HEK293 (cell line): Measurements from ENCODE around the gene FAM83E.

Experiments used
- AEBP2 ChIP-seq: fragments of 450-650 bp; formaldehyde crosslinking; IDR thresholded peaks from 2 replicates; pipeline ENCODE4 v1.5.1; 2016; ENCODE audit warnings: missing biosample characterization, missing genetic modification characterization, borderline replicate concordance
- GLI4 ChIP-seq: fragments of 450-650 bp; formaldehyde crosslinking; IDR thresholded peaks from 2 replicates; pipeline ENCODE4 v1.5.1; 2016; ENCODE audit warnings: missing biosample characterization, missing genetic modification characterization
- GLIS1 ChIP-seq: fragments of 450-650 bp; formaldehyde crosslinking; IDR thresholded peaks from 2 replicates; pipeline ENCODE4 v1.5.1; 2016; ENCODE audit warnings: missing biosample characterization, missing genetic modification characterization
- MZF1 ChIP-seq: fragments of 450-650 bp; formaldehyde crosslinking; IDR thresholded peaks from 2 replicates; pipeline ENCODE4 v1.5.1; 2017; ENCODE audit warnings: missing biosample characterization, missing genetic modification characterization, borderline replicate concordance
- SP3 ChIP-seq: fragments of 450-650 bp; formaldehyde crosslinking; IDR thresholded peaks from 2 replicates; pipeline ENCODE4 v1.5.1; 2016; ENCODE audit warnings: missing biosample characterization, missing genetic modification characterization
- TSHZ1 ChIP-seq: fragments of 450-650 bp; formaldehyde crosslinking; IDR thresholded peaks from 2 replicates; pipeline ENCODE4 v1.5.1; 2016; ENCODE audit warnings: missing biosample characterization, missing genetic modification characterization, borderline replicate concordance
- WT1 ChIP-seq: fragments of 450-650 bp; formaldehyde crosslinking; IDR thresholded peaks from 2 replicates; pipeline ENCODE4 v1.5.1; 2016; ENCODE audit warnings: missing biosample characterization, missing genetic modification characterization
- YY2 ChIP-seq: fragments of 450-650 bp; formaldehyde crosslinking; IDR thresholded peaks from 2 replicates; pipeline ENCODE4 v1.5.1; 2016; ENCODE audit warnings: missing biosample characterization, missing genetic modification characterization
- ZBTB44 ChIP-seq: fragments of 450-650 bp; IDR thresholded peaks from 2 replicates; pipeline ENCODE4 v1.5.1; 2018; ENCODE audit warnings: missing biosample characterization, mild to moderate bottlenecking, missing genetic modification characterization
- ZIC2 ChIP-seq: fragments of 450-650 bp; formaldehyde crosslinking; IDR thresholded peaks from 2 replicates; pipeline ENCODE4 v1.5.1; 2016; ENCODE audit warnings: missing biosample characterization, missing genetic modification characterization
- ZNF157 ChIP-seq: fragments of 450-650 bp; formaldehyde crosslinking; IDR thresholded peaks from 2 replicates; pipeline ENCODE4 v1.5.1; 2016; ENCODE audit warnings: missing biosample characterization, missing genetic modification characterization
- ZNF169 ChIP-seq: fragments of 450-650 bp; formaldehyde crosslinking; IDR thresholded peaks from 2 replicates; pipeline ENCODE4 v1.5.1; 2016; ENCODE audit warnings: missing biosample characterization, missing genetic modification characterization
- ZNF2 ChIP-seq: fragments of 450-650 bp; formaldehyde crosslinking; IDR thresholded peaks from 2 replicates; pipeline ENCODE4 v1.5.1; 2016; ENCODE audit warnings: missing biosample characterization, missing genetic modification characterization
- ZNF266 ChIP-seq: fragments of 450-650 bp; formaldehyde crosslinking; IDR thresholded peaks from 2 replicates; pipeline ENCODE4 v1.5.1; 2016; ENCODE audit warnings: missing biosample characterization, missing genetic modification characterization, low read depth
- ZNF280D ChIP-seq: fragments of 450-650 bp; formaldehyde crosslinking; IDR thresholded peaks from 2 replicates; pipeline ENCODE4 v1.5.1; 2016; ENCODE audit warnings: missing biosample characterization, missing genetic modification characterization
- ZNF398 ChIP-seq: fragments of 450-650 bp; formaldehyde crosslinking; IDR thresholded peaks from 2 replicates; pipeline ENCODE4 v1.5.1; 2017; ENCODE audit warnings: missing biosample characterization, missing genetic modification characterization
- ZNF404 ChIP-seq: fragments of 450-650 bp; formaldehyde crosslinking; IDR thresholded peaks from 2 replicates; pipeline ENCODE4 v1.5.1; 2017; ENCODE audit warnings: missing biosample characterization, missing genetic modification characterization
- ZNF529 ChIP-seq: fragments of 450-650 bp; formaldehyde crosslinking; IDR thresholded peaks from 2 replicates; pipeline ENCODE4 v1.5.1; 2017; ENCODE audit warnings: missing genetic modification characterization, missing biosample characterization; ENCODE audit not compliant: insufficient replicate concordance
- ZNF585B ChIP-seq: fragments of 450-650 bp; formaldehyde crosslinking; IDR thresholded peaks from 2 replicates; pipeline ENCODE4 v1.5.1; 2016; ENCODE audit warnings: missing biosample characterization, missing genetic modification characterization
- ZNF610 ChIP-seq: fragments of 450-650 bp; formaldehyde crosslinking; IDR thresholded peaks from 2 replicates; pipeline ENCODE4 v1.5.1; 2016; ENCODE audit warnings: missing biosample characterization, missing genetic modification characterization, borderline replicate concordance
- ZNF639 ChIP-seq: fragments of 450-650 bp; formaldehyde crosslinking; IDR thresholded peaks from 2 replicates; pipeline ENCODE4 v1.5.1; 2016; ENCODE audit warnings: missing biosample characterization, missing genetic modification characterization
- ZNF670 ChIP-seq: fragments of 450-650 bp; formaldehyde crosslinking; IDR thresholded peaks from 2 replicates; pipeline ENCODE4 v1.5.1; 2016; ENCODE audit warnings: missing biosample characterization, missing genetic modification characterization, low read depth
- ZNF785 ChIP-seq: fragments of 450-650 bp; formaldehyde crosslinking; IDR thresholded peaks from 2 replicates; pipeline ENCODE4 v1.5.1; 2016; ENCODE audit warnings: missing biosample characterization, missing genetic modification characterization
- ZNF792 ChIP-seq: fragments of 450-650 bp; formaldehyde crosslinking; IDR thresholded peaks from 2 replicates; pipeline ENCODE4 v1.5.1; 2016; ENCODE audit warnings: missing biosample characterization, missing genetic modification characterization
- ZSCAN23 ChIP-seq: fragments of 450-650 bp; formaldehyde crosslinking; IDR thresholded peaks from 2 replicates; pipeline ENCODE4 v1.5.1; 2016; ENCODE audit warnings: missing biosample characterization, missing genetic modification characterization
- ZSCAN30 ChIP-seq: fragments of 450-650 bp; IDR thresholded peaks from 2 replicates; pipeline ENCODE4 v1.5.1; 2018; ENCODE audit warnings: missing biosample characterization, mild to moderate bottlenecking, missing genetic modification characterization, moderate library complexity

FAM83E gene

GRCh38 chr19:48646001-48646721 is 31.3 kb upstream of the FAM83E start, which contains the start of gene CA11 (continued):
- TF ChIP-seq ZNF792 (no peak; the same call in 1 of the 2 replicates), ZNF785 (peak; percentile 65; the same call in 1 of the 2 replicates), ZNF670 (no peak), ZNF169 (0 out of 2 replicates have a peak, but pooled peaks have one; percentile 26), TSHZ1 (no peak), ZBTB44 (tag by site-specific recombination) (peak; percentile 64; the same call in 1 of the 2 replicates), ZNF585B (tag by site-specific recombination) (no peak), ZNF266 (tag by site-specific recombination) (no peak; the same call in 1 of the 2 replicates), ZNF2 (tag by site-specific recombination) (no peak), ZIC2 (tag by site-specific recombination) (peak; percentile 96), ZNF280D (tag by site-specific recombination) (no peak), ZSCAN23 (tag by site-specific recombination) (peak; percentile 48; the same call in 1 of the 2 replicates), ZNF639 (tag by site-specific recombination) (no peak; the same call in 1 of the 2 replicates), GLI4 (tag by site-specific recombination) (peak; percentile 5; the same call in 1 of the 2 replicates), YY2 (tag by site-specific recombination) (no peak; the same call in 1 of the 2 replicates), SP3 (tag by site-specific recombination) (peak; percentile 74), WT1 (tag by site-specific recombination) (peak; percentile 75), ZNF529 (tag by site-specific recombination) (no peak), ZNF404 (tag by site-specific recombination) (no peak), MZF1 (no peak), AEBP2 (no peak), ZNF398 (peak; percentile 100), ZSCAN30 (0 out of 2 replicates have a peak, but pooled peaks have one; percentile 61), GLIS1 (tag by site-specific recombination) (peak; percentile 98), ZNF157 (tag by site-specific recombination) (no peak), ZNF610 (tag by site-specific recombination) (peak; percentile 24; the same call in 1 of the 2 replicates)
